ENCODE results near the gene TSHZ2. TPM values are rescaled to one million over a fixed set of nuclear protein-coding genes. Genes with fewer than 3 reads are reported as not detected.

The TSHZ2 gene
- total RNA-seq, 1 experiment from 2014 or later = 0.07 TPM

- no peak overlapping the region for H3K14ac ChIP-seq (ENCODE audit: insufficient read depth, low read length)
- H2BK120ac ChIP-seq (ENCODE audit: low read depth, low read length, poor library complexity, severe bottlenecking) = no peak overlapping the region
- no peak overlapping the region for H2BK12ac ChIP-seq (ENCODE audit: insufficient read length, low read depth, low read length)
- no peak overlapping the region for H4K8ac ChIP-seq (replicated peaks; ENCODE audit: insufficient read length, low read depth, low read length)
- no peak for DNase-seq
- peaks cover 2 to 3% of the 10 kb centered on the region in 2 experiments; a peak in 2 of 5 replicates for H3K9me3 Mint-ChIP-seq
- no peaks in the 10 kb centered on the region; the same call in 1 of the 2 replicates for H3K4me1 ChIP-seq (ENCODE audit: insufficient read depth, low read length)
- no peak overlapping the region for H3K4me3 Mint-ChIP-seq
- TF ChIP-seq CTCF (conservative IDR thresholded peaks at IDR 0.05) = no peak
- H2BK5ac ChIP-seq (ENCODE audit: insufficient read length, low read length) = no peak overlapping the region
- no peak overlapping the region for H2BK20ac ChIP-seq (ENCODE audit: low read depth, low read length, poor library complexity, severe bottlenecking)
- H3K4me1 Mint-ChIP-seq = peaks cover 7 to 10% of the 10 kb centered on the region in 2 experiments; a peak in 1 of 4 replicates
- H3K18ac ChIP-seq (ENCODE audit: insufficient read length, low read depth, low read length) = no peak overlapping the region
- no peak overlapping the region for H3K23ac ChIP-seq (ENCODE audit: insufficient read length, low read depth, low read length)
- no peaks in the 10 kb centered on the region for H3K23me2 ChIP-seq (ENCODE audit: insufficient read length, low read depth, low read length, poor library complexity, severe bottlenecking)
- no peak overlapping the region for H4K91ac ChIP-seq (ENCODE audit: insufficient read length, low read depth, low read length)
- no peak overlapping the region for H3K4ac ChIP-seq (ENCODE audit: low read depth, low read length)
- H3K79me2 ChIP-seq (ENCODE audit: insufficient read depth, low read length) = no peaks in the 10 kb centered on the region
- H3K79me1 ChIP-seq (ENCODE audit: insufficient read depth, low read depth, low read length, poor library complexity, severe bottlenecking) = no peaks in the 10 kb centered on the region
- no peak overlapping the region for H2BK15ac ChIP-seq (ENCODE audit: low read depth, low read length)
- peaks cover 2% of the 10 kb centered on the region; the same call in 1 of the 2 replicates for H3K27me3 Mint-ChIP-seq (ENCODE audit: low read depth)
- H4K5ac ChIP-seq (ENCODE audit: insufficient read length, low read depth, low read length) = no peak overlapping the region
- H3K56ac ChIP-seq (ENCODE audit: insufficient read length, low read depth, low read length) = no peak overlapping the region
- 100% methylated on average over 1 of the region's 6 CpGs for WGBS (ENCODE audit: extremely low coverage, insufficient read length, low lambda C conversion rate)
- no peak overlapping the region for H2AK5ac ChIP-seq (ENCODE audit: insufficient read length, low read length)
- H3K27ac Mint-ChIP-seq = no peak overlapping the region
- no peaks in the 10 kb centered on the region; a peak in 2 of 7 replicates for H3K36me3 Mint-ChIP-seq (ENCODE audit: insufficient read depth in 1 of 3, low read depth in 3 of 3)
- H4K20me1 ChIP-seq (ENCODE audit: control insufficient read depth, insufficient read depth, insufficient read length) = no peaks in the 10 kb centered on the region
- H2AFZ ChIP-seq (ENCODE audit: low read length) = no peak overlapping the region
- H3K4me2 ChIP-seq (ENCODE audit: insufficient read depth, insufficient read length, low read length) = no peak overlapping the region
- H3K9ac ChIP-seq (ENCODE audit: extremely low read depth, insufficient read length, low read length) = no peak overlapping the region
- H3K9me3 ChIP-seq (ENCODE audit: control insufficient read depth, low read depth, low read length) = no peaks in the 10 kb centered on the region
- no peaks in the 10 kb centered on the region for H3K27me3 ChIP-seq (ENCODE audit: insufficient read depth, low read length)
- H3T11ph ChIP-seq (ENCODE audit: low read length) = no peak overlapping the region
- no peak overlapping the region for H3K27ac ChIP-seq (ENCODE audit: insufficient read length, low read depth, low read length)
Measured at GRCh38 chr20:53101992-53102760, 130.0 kb downstream of the TSHZ2 start.

Data from H9 (cell line).